T-helper 22 cell (primary cell): ENCODE results near the gene TMEM14A.

Source experiments
- DNase-seq: peaks from one replicate; pipeline ENCODE4 v3.0.0-alpha.2; 2020; ENCODE audit warnings: low read depth

TMEM14A gene

GRCh38 chr6:52736145-52736544 is 65.2 kb downstream of the TMEM14A start:
- no peak for DNase-seq
